ENCODE measurements around the gene CLPSL2.

- TF ChIP-seq, protein P1, sequence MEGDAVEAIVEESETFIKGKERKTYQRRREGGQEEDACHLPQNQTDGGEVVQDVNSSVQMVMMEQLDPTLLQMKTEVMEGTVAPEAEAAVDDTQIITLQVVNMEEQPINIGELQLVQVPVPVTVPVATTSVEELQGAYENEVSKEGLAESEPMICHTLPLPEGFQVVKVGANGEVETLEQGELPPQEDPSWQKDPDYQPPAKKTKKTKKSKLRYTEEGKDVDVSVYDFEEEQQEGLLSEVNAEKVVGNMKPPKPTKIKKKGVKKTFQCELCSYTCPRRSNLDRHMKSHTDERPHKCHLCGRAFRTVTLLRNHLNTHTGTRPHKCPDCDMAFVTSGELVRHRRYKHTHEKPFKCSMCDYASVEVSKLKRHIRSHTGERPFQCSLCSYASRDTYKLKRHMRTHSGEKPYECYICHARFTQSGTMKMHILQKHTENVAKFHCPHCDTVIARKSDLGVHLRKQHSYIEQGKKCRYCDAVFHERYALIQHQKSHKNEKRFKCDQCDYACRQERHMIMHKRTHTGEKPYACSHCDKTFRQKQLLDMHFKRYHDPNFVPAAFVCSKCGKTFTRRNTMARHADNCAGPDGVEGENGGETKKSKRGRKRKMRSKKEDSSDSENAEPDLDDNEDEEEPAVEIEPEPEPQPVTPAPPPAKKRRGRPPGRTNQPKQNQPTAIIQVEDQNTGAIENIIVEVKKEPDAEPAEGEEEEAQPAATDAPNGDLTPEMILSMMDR (IDR thresholded peaks at IDR 0.05): no peak
- TF ChIP-seq EZH2 (IDR thresholded peaks at IDR 0.05; ENCODE audit: borderline replicate concordance, insufficient read depth, low read depth, low read length, poor library complexity, severe bottlenecking): no peak
Observed at GRCh38 chr6:35727935-35728682, 48.3 kb upstream of the CLPSL2 start.
